ENCODE measurements around the gene SCN2B.

DNA sequence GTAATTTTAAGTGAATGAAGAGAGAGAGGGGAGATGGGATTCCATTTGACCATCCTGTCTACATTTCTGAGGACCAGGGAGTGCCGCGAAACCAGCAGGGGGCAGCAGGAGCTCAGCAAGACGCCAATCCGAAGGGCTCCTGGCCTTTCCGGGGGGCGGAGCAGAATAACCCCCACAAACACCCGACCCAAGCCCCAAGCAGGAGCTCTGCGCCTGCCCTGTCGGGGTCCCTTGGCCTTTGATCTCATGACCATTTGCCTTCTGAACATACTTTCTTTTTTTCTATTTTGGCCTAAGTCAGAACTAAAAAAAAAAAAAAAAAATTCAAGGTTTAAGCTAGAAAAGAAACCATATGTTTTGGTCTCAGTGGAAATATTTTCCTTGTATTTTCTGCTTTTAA, 21.9 kb upstream of the SCN2B start:
- TF ChIP-seq EZH2 (IDR thresholded peaks at IDR 0.05) (no peak), POLR2AphosphoS5 (IDR thresholded peaks at IDR 0.05; ENCODE audit: borderline replicate concordance, low read depth, low read length) (no peak), FOXP2 (optimal IDR thresholded peaks at IDR 0.05; ENCODE audit: control extremely low read depth, extremely low read length, insufficient read depth) (no peak)

Measured in SK-N-MC (cell line).